Peyer's patch (tissue), 4 donors: ENCODE data around the gene NCBP1.

Experiments
- POLR2A ChIP-seq, 2 donors: fragments of 450-650 bp; IDR thresholded peaks; one replicate each; pipeline ENCODE4 v1.5.1; 2017; ENCODE audit warnings: antibody characterized with exemption in 2 of 2, mild to moderate bottlenecking in 2 of 2, moderate library complexity in 2 of 2
- TF ChIP-seq, protein P1 (sequence below), 6 experiments: fragments of 450-650 bp in 4 of 6; fragments of 200-600 bp in 2 of 6; sonication (generic) in 1 of 6; IDR thresholded peaks; one replicate each; pipeline ENCODE4 v1.5.1; 2017 to 2019; ENCODE audit warnings: antibody characterized with exemption in 6 of 6, mild to moderate bottlenecking in 3 of 6, moderate library complexity in 1 of 6

DNA sequence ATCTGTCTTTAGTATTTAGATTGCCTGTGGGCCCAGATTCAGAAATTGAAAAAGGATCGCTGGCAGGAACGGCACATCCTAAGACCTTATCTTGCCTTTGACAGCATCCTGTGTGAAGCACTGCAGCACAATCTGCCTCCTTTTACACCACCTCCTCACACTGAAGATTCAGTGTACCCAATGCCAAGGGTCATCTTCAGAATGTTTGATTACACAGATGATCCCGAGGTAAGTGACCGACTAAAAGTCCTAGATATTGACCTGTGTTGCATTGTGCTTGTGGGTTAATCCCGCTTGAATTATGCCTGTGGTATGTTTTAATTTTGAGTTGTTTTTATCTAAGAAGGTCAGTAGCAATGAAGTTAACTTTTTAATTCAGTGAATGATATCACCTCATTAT is 14.4 kb downstream of the NCBP1 start:
- TF ChIP-seq POLR2A (IDR thresholded peaks at IDR 0.05): no peak
- TF ChIP-seq, protein P1, sequence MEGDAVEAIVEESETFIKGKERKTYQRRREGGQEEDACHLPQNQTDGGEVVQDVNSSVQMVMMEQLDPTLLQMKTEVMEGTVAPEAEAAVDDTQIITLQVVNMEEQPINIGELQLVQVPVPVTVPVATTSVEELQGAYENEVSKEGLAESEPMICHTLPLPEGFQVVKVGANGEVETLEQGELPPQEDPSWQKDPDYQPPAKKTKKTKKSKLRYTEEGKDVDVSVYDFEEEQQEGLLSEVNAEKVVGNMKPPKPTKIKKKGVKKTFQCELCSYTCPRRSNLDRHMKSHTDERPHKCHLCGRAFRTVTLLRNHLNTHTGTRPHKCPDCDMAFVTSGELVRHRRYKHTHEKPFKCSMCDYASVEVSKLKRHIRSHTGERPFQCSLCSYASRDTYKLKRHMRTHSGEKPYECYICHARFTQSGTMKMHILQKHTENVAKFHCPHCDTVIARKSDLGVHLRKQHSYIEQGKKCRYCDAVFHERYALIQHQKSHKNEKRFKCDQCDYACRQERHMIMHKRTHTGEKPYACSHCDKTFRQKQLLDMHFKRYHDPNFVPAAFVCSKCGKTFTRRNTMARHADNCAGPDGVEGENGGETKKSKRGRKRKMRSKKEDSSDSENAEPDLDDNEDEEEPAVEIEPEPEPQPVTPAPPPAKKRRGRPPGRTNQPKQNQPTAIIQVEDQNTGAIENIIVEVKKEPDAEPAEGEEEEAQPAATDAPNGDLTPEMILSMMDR (IDR thresholded peaks at IDR 0.05): no peak
